Heart left ventricle (tissue), 16 donors: ENCODE results near the gene RAP2B. TPM values are rescaled to one million over a fixed set of nuclear protein-coding genes. Genes with fewer than 3 reads are reported as not detected.

Experiments
- ATAC-seq, 4 donors: fragments of 200-7000 bp; cut with Tn5 transposase; one replicate each; pipeline ENCODE4 v1.9.1; 2020 to 2022; ENCODE audit warnings: moderate library complexity in 4 of 4, mild to moderate bottlenecking in 3 of 4, moderate number of reproducible peaks in 1 of 4
- DNase-seq, 5 donors: peaks; one replicate each; pipeline ENCODE4 v3.0.0-alpha.2; 2020
- H3K27ac ChIP-seq, 12 donors: fragments of 200-600 bp; sonication (generic) in 4 of 12; one replicate each; pipeline versions ENCODE4 v1.5.0 to v1.8.0; 2016 to 2022; ENCODE audit warnings: mild to moderate bottlenecking in 2 of 12
- H3K27me3 ChIP-seq, 9 donors: fragments of 200-600 bp; sonication (generic) in 2 of 9; one replicate each; pipeline versions ENCODE4 v1.5.1 to v1.8.0; 2016 to 2022; ENCODE audit warnings: mild to moderate bottlenecking in 3 of 9
- H3K36me3 ChIP-seq, 9 donors: fragments of 200-600 bp; sonication (generic) in 2 of 9; one replicate each; pipeline versions ENCODE4 v1.5.0 to v1.8.0; 2018 to 2022; ENCODE audit warnings: mild to moderate bottlenecking in 2 of 9
- H3K4me1 ChIP-seq, 12 donors: fragments of 200-600 bp; sonication (generic) in 4 of 12; one replicate each; pipeline versions ENCODE4 v1.5.0 to v1.8.0; 2016 to 2022; ENCODE audit warnings: mild to moderate bottlenecking in 3 of 12
- H3K4me3 ChIP-seq, 12 donors: fragments of 200-600 bp; sonication (generic) in 4 of 12; one replicate each; pipeline versions ENCODE4 v1.5.0 to v1.8.0; 2017 to 2022; ENCODE audit warnings: mild to moderate bottlenecking in 9 of 12, moderate library complexity in 4 of 12
- H3K9me3 ChIP-seq, 12 donors: fragments of 200-600 bp; sonication (generic) in 4 of 12; one replicate each; pipeline versions ENCODE4 v1.5.0 to v1.8.0; 2016 to 2022; ENCODE audit warnings: mild to moderate bottlenecking in 1 of 12
- POLR2A ChIP-seq, 2 donors: fragments of 450-650 bp; IDR thresholded peaks; one replicate each; pipeline ENCODE4 v1.6.1; 2017; ENCODE audit warnings: antibody characterized with exemption in 2 of 2, mild to moderate bottlenecking in 2 of 2, moderate library complexity in 2 of 2
- WGBS, 4 donors: extraction: QIAGEN DNeasy Blood & Tissue Kit in 2 of 4; methylation state at CpG; one replicate each; pipeline versions ENCODE4 v1.1.5 to v1.1.7; 2013 to 2018; 5-methylcytosine and 5-hydroxymethylcytosine counted together
- intact Hi-C, 10 donors: fragments of 100-400 bp; cut with DNase I; formaldehyde crosslinking; loops; one replicate each; pipeline versions ENCODE4 v1.11.1 to v1.14.2; 2022
- polyA plus RNA-seq, 2 donors: library from polyadenylated mRNA; stranded (reverse); fragments of 200-250 nt; gene quantifications; one replicate each; pipeline ENCODE4 v1.2.3, GENCODE V29; 2013
- total RNA-seq, 9 donors: library from RNA; depleted of rRNA in 2 of 9; stranded (reverse); fragments of >200 nt in 2 of 9; fragmentation: NEBNext Ultra II Directional in 3 of 9; extraction: Animal tissue kit (Norgen Biotek cat#: 25700) in 3 of 9; gene quantifications; one replicate each; pipeline versions ENCODE4 v1.1.0 to v1.2.4, GENCODE V29; 2016 to 2023
- TF ChIP-seq, protein P1 (sequence below), 12 donors: fragments of 200-600 bp; sonication (generic) in 4 of 12; IDR thresholded peaks; one replicate each; pipeline versions ENCODE4 v1.5.0 to v1.8.0; 2018 to 2022; ENCODE audit warnings: antibody characterized with exemption in 12 of 12, mild to moderate bottlenecking in 5 of 12
- donor health status: ischemic (EF 13 %, LVEDD 7.1; RV severe dilation, severe dysfunction).
- donor health status: healthy with polysubstance abuse.
- donor health status: DM: no; HTN: yes; CAD: no.
- donor health status: DM: no; HTN: no; CAD: no.
- donor health status: ischemic (EF 25% LVEDD 6.9; RV normal size, moderate dysfunction).
- donor health status: ischemic (EF 25% LVEDD 5.7; RV mildly dilated, moderate dysfunction).
- donor health status: healthy.
- donor health status: DM: yes; HTN: yes; CAD: no.
- donor health status: ischemic (EF 35%, LVEDD 5.7; RV mildly dilated, moderate dysfunction).
- donor health status: nonischemic (EF 11% LVEDD 7.7; RV severe dilation, severe dysfunction).
- donor health status: DM: yes; HTN: yes; CAD: no.
- donor health status: PGD.
- donor health status: ischemic (EF 29% LVEDD 5.4; RV normal size, mild dysfunction).
- donor health status: nonischemic (EF 23%, LVEDD 6.1; RV moderate dilation, normal function).

Gene RAP2B
- total and polyA plus RNA-seq, 11 donors: 0.99 to 23.8 (median 3.6) TPM

DNA sequence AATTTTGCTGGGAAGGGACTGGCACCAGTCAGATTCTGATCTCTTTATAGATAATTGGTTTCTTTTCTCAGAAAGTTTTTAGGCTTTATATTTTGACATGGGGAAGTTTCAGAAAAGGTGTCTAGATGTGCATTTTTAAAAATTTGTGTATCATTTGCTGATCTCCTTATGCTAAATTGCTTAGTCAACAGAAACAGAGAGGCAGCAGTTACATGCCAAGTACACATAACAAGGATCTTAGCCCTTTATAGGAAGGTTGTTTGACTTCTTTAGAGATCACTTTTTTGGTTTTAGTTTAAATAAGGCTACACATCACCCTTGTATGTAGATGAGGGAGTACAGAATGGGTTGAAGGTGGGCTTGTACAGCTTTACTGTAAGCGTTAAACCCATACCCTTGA lies 53.5 kb downstream of the RAP2B start:
- TF ChIP-seq, protein P1, sequence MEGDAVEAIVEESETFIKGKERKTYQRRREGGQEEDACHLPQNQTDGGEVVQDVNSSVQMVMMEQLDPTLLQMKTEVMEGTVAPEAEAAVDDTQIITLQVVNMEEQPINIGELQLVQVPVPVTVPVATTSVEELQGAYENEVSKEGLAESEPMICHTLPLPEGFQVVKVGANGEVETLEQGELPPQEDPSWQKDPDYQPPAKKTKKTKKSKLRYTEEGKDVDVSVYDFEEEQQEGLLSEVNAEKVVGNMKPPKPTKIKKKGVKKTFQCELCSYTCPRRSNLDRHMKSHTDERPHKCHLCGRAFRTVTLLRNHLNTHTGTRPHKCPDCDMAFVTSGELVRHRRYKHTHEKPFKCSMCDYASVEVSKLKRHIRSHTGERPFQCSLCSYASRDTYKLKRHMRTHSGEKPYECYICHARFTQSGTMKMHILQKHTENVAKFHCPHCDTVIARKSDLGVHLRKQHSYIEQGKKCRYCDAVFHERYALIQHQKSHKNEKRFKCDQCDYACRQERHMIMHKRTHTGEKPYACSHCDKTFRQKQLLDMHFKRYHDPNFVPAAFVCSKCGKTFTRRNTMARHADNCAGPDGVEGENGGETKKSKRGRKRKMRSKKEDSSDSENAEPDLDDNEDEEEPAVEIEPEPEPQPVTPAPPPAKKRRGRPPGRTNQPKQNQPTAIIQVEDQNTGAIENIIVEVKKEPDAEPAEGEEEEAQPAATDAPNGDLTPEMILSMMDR (IDR thresholded peaks at IDR 0.05): no peak
- TF ChIP-seq POLR2A (IDR thresholded peaks at IDR 0.05): no peak
- no peaks in the 10 kb centered on the region for H3K27me3 ChIP-seq
- ATAC-seq (no peak), DNase-seq (no peak)
- peaks cover 0 to 16% (median 0%) of the 10 kb centered on the region in 12 donors for H3K4me1 ChIP-seq
- H3K4me3 ChIP-seq: no peak overlapping the region
- intact Hi-C loops: no loop called here
- H3K9me3 ChIP-seq: no peaks in the 10 kb centered on the region
- WGBS, 4 donors: 88 to 97% (median 91%) methylated on average over 1 of the region's 1 CpG
- no peak overlapping the region for H3K27ac ChIP-seq
- no peaks in the 10 kb centered on the region for H3K36me3 ChIP-seq

DNA sequence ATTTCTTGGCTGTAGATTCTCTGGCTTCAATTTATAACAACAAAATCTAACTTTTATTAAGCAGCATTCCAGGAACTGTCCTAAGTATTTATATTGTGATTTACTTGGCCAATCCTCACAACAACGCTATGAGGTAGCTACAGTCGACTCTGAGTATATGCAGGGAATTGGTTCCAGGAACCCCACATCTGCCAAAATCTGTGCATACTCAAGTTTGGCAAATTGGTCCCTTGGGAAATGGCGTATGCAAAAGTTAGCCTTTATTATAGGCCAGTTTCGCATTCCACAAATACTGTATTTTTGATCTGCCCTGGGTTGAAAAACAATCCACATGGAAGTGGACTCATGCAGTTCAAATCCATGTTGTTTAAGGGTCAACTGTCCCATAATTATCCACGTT lies 53.9 kb downstream of the RAP2B start:
- 59 to 65% (median 61%) methylated on average over 5 of the region's 5 CpGs for WGBS, 4 donors

DNA sequence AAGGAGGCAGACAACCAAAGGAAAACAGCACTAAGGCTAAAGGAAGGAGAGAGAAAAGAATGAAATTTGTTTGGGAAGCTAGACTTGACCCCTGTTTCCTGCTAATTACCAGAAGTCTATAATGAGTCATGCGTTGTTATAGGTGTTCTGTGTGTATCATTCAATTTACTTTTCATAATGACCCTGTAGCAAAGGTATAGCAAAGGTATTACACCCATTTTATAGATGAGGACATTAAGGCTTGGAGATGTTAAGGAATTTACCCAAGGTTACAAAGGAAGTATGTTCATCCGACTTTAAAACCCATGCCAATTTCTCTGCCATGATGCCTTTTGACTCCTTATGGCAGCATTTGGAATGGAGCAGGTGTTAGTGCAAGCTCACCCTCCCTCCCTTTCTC lies 54.9 kb downstream of the RAP2B start:
- Histone ChIP-seq H3K4me1 (peaks cover 0 to 25% (median 7%) of the 10 kb centered on the region in 12 donors), H3K36me3 (no peaks in the 10 kb centered on the region), H3K27me3 (no peaks in the 10 kb centered on the region), H3K4me3 (no peak overlapping the region), H3K27ac (no peak overlapping the region), H3K9me3 (no peaks in the 10 kb centered on the region)
- DNase-seq (no peak), ATAC-seq (no peak)
- 76 to 85% (median 80%) methylated on average over 2 of the region's 2 CpGs for WGBS, 4 donors
- intact Hi-C loops: no loop called here
- TF ChIP-seq, protein P1 (IDR thresholded peaks at IDR 0.05): no peak
- TF ChIP-seq POLR2A (IDR thresholded peaks at IDR 0.05): no peak

More for the DNA sequence above, 53.9 kb downstream of the RAP2B start:
- TF ChIP-seq, protein P1 (IDR thresholded peaks at IDR 0.05): no peak
- TF ChIP-seq POLR2A (IDR thresholded peaks at IDR 0.05): no peak
- Histone ChIP-seq H3K27ac (no peak overlapping the region), H3K4me3 (no peak overlapping the region), H3K9me3 (no peaks in the 10 kb centered on the region), H3K4me1 (peaks cover 0 to 16% (median under 1%) of the 10 kb centered on the region in 12 donors), H3K36me3 (no peaks in the 10 kb centered on the region), H3K27me3 (no peaks in the 10 kb centered on the region)
- no peak for DNase-seq
- no peak for ATAC-seq
- intact Hi-C loops: no loop called here

DNA sequence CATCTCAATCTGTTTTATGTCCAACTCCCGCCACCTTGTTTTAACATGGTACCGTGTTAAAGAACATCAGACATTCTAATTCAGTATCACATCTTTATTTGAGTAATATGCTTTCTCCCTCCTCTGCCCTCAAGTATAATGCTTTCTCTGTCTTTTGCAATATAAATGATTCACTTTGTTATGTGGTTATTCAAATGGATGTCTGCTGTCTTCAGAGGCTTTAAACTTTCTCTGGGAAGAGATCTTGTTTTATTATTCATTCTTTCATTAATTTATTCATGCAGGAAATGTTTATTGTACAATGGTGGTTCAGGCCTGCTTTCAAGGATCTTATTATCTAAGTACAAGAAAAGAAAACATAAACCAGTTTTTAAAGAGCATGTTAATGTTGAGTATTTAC lies 57.1 kb downstream of the RAP2B start:
- intact Hi-C loops: no loop called here
- no peaks in the 10 kb centered on the region for H3K36me3 ChIP-seq
- no peak for DNase-seq
- no peaks in the 10 kb centered on the region for H3K27me3 ChIP-seq
- TF ChIP-seq, protein P1 (IDR thresholded peaks at IDR 0.05): no peak
- no peak for TF ChIP-seq POLR2A (IDR thresholded peaks at IDR 0.05)
- no peak overlapping the region for H3K27ac ChIP-seq
- no peaks in the 10 kb centered on the region for H3K9me3 ChIP-seq
- H3K4me1 ChIP-seq: peaks cover 0 to 38% (median 8%) of the 10 kb centered on the region in 12 donors
- no peak for ATAC-seq
- H3K4me3 ChIP-seq: no peak overlapping the region
- 65 to 81% (median 74%) methylated on average over 2 of the region's 2 CpGs for WGBS, 4 donors
